22Rv1 (cell line): ENCODE measurements around the gene MAD2L2.

Experiments
- CTCF ChIP-seq: fragments of 450-650 bp; IDR thresholded peaks from 2 replicates; pipeline ENCODE4 v1.5.1; 2017; ENCODE audit warnings: mild to moderate bottlenecking
- ZFX ChIP-seq: fragments of 450-650 bp; IDR thresholded peaks from 2 replicates; pipeline ENCODE4 v1.6.1; 2017; ENCODE audit warnings: antibody characterized with exemption, borderline replicate concordance

GRCh38 chr1:11675325-11675724 is 5.6 kb downstream of the MAD2L2 start:
- TF ChIP-seq CTCF, result no peak
- no peak for TF ChIP-seq ZFX
